ENCODE measurements around the gene NXN. TPM values are rescaled to one million over a fixed set of nuclear protein-coding genes. Genes with fewer than 3 reads are reported as not detected.
"Not testable (repeated sequence)": the region's sequence is repeated elsewhere in the genome, so short reads cannot be mapped to it uniquely, and the experiment has no call there.

The NXN gene
- total RNA-seq, 2 donors from 2014 or later = 24.4 TPM

DNA sequence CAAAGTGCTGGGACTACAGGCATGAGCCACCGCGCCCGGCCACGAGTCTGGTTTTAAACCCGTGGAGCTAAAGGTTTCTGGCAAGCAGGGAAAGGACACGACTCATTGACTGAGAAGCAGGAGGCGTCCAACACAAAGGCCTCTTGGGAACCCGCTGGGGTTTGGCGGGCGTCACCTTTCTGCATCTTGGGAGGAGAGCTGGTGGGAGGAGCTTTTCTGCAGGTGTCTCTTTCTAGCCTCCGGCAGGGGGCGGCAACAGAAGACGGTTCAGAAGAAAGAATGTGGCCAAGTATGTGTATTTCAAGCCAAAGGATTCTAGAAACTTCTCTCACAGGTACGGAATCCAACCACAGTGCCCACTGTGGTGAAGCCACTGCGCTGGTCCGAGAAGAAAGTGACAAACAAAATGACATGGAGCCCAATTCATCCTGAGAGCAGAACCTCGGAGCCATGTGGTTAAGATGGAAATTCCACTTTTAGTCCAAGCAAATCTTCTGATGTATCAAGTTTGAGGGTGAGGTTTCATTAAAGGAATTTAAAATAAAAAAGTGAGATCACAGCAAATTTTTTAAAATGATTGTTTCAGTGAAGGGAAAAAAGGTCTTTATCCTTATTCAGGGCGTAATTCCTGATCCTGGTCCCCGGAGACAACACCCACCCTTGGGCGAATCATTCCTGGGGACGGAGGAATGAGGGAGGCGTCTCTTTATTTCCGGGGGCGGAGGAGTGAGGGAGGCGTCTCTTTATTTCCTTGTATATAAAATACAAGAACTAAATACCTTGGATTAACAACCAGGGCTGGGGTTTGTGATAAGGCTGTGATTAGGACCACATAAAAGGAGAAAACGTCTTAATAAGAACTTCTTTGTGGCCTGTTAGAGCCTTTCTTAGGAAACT lies 99.8 kb downstream of the NXN start:
- intact Hi-C loops (cut with DNase I) = loop anchor here (10.0 kb wide), 1 partner anchor 75 kb away; no protein-coding TSS in a partner anchor
- peak overlapping the region; percentile 75 to 88 (median 86) for H3K27ac ChIP-seq

GRCh38 chr17:877630-878029 lies 101.9 kb downstream of the NXN start:
- WGBS, 2 donors = 74 to 84% methylated on average over 14 of the region's 14 CpGs
- intact Hi-C loops (cut with DNase I) = loop anchor here (10.0 kb wide), 1 partner anchor 73 kb away; no protein-coding TSS in a partner anchor
- H3K9me3 ChIP-seq = no peaks in the 10 kb centered on the region
- DNase-seq = no peak
- H3K4me1 ChIP-seq = peaks cover 65% of the 10 kb centered on the region
- H3K27ac ChIP-seq = no peak overlapping the region
- no peak overlapping the region for H3K4me3 ChIP-seq
- no peak for TF ChIP-seq CTCF (IDR thresholded peaks at IDR 0.05)
- no peak for TF ChIP-seq POLR2A (IDR thresholded peaks at IDR 0.05)
- no peaks in the 10 kb centered on the region for H3K27me3 ChIP-seq
- no peaks in the 10 kb centered on the region for H3K36me3 ChIP-seq (replicated peaks in 1 of 2; ENCODE audit: insufficient read depth in 1 of 2, low read depth in 2 of 2)
- no peak for ATAC-seq

More for the DNA sequence above, 99.8 kb downstream of the NXN start:
- peak; percentile 89 to 97 (median 96) for DNase-seq
- Histone ChIP-seq H3K27me3 (no peaks in the 10 kb centered on the region), H3K4me3 (no peak overlapping the region), H3K9me3 (no peaks in the 10 kb centered on the region), H3K4me1 (peaks cover 73% of the 10 kb centered on the region), H3K36me3 (replicated peaks in 1 of 2; ENCODE audit: insufficient read depth in 1 of 2, low read depth in 2 of 2) (no peaks in the 10 kb centered on the region)
- 33 to 35% methylated on average over 26 of the region's 26 CpGs for WGBS, 2 donors
- peak; percentile 65 for ATAC-seq
- peak in 1 of 3 donors; percentile 17 for TF ChIP-seq POLR2A (IDR thresholded peaks at IDR 0.05)
- peak; percentile 36 to 87 (median 74) for TF ChIP-seq CTCF (IDR thresholded peaks at IDR 0.05)

GRCh38 chr17:876272-876671 lies 103.3 kb downstream of the NXN start:
- ATAC-seq = no peak
- H3K27me3 ChIP-seq = no peaks in the 10 kb centered on the region
- no peak for DNase-seq
- no peaks in the 10 kb centered on the region for H3K36me3 ChIP-seq (replicated peaks in 1 of 2; ENCODE audit: insufficient read depth in 1 of 2, low read depth in 2 of 2)
- peaks cover 51% of the 10 kb centered on the region for H3K4me1 ChIP-seq
- H3K4me3 ChIP-seq = no peak overlapping the region
- intact Hi-C loops (cut with DNase I) = loop anchor here (10.0 kb wide), 1 partner anchor 71 kb away; no protein-coding TSS in a partner anchor
- H3K9me3 ChIP-seq = no peaks in the 10 kb centered on the region
- H3K27ac ChIP-seq = peak overlapping the region in 3 of 4 donors; percentile 91 to 95 (median 91)
- TF ChIP-seq POLR2A (IDR thresholded peaks at IDR 0.05) = no peak
- 71 to 84% methylated on average over 12 of the region's 12 CpGs for WGBS, 2 donors

- ATAC-seq = peak; percentile 89
- peak; percentile 67 to 81 (median 80) for DNase-seq
- TF ChIP-seq POLR2A (IDR thresholded peaks at IDR 0.05) = peak in 2 of 3 donors; percentile 46 to 50
- WGBS, 2 donors = 64 to 67% methylated on average over 1 to 2 of the region's 2 CpGs
- H3K4me3 ChIP-seq; H3K36me3 ChIP-seq (replicated peaks in 1 of 2; ENCODE audit: insufficient read depth in 1 of 2, low read depth in 2 of 2); H3K9me3 ChIP-seq; H3K27me3 ChIP-seq: not testable (repeated sequence)
- Histone ChIP-seq H3K27ac (peak overlapping the region; percentile 86 to 95 (median 91)), H3K4me1 (peaks cover 34% of the 10 kb centered on the region)
- intact Hi-C loops (cut with DNase I) = loop anchor here (10.0 kb wide), 1 partner anchor 70 kb away; no protein-coding TSS in a partner anchor
Measured at GRCh38 chr17:874590-874989, 105.0 kb downstream of the NXN start.

DNA sequence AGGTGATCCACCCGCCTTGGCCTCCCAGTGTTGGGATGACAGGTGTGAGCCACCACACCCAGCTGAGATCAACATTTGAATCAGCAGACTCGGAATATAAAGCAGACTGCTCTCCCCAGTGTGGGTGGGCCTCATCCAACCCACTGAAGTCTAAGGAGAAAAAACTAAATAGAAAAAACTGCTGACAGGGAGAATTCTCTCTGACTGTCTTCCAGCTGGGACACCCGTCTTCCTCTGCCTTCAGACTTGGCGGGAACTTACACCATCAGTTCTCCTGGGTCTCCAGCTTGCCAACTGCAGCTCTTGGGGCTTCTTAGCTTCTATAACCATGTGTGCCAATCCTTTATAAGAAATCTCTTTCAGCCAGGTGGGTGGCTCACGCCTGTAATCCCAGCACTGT lies 106.7 kb downstream of the NXN start:
- Histone ChIP-seq H3K27me3 (no peaks in the 10 kb centered on the region), H3K4me1 (peaks cover 30% of the 10 kb centered on the region), H3K27ac (no peak overlapping the region), H3K36me3 (replicated peaks in 1 of 2; ENCODE audit: insufficient read depth in 1 of 2, low read depth in 2 of 2) (no peaks in the 10 kb centered on the region), H3K4me3 (no peak overlapping the region), H3K9me3 (no peaks in the 10 kb centered on the region)
- intact Hi-C loops (cut with DNase I) = loop anchor here (10.0 kb wide), 1 partner anchor 68 kb away; no protein-coding TSS in a partner anchor
- DNase-seq (no peak), ATAC-seq (no peak)
- no peak for TF ChIP-seq POLR2A (IDR thresholded peaks at IDR 0.05)
- no peak for TF ChIP-seq CTCF (IDR thresholded peaks at IDR 0.05)
- 91 to 96% methylated on average over 4 to 5 of the region's 5 CpGs for WGBS, 2 donors
